Neuronal stem cell (in vitro differentiated cells): ENCODE data around the gene MPZL2. TPM values are rescaled to one million over a fixed set of nuclear protein-coding genes. Genes with fewer than 3 reads are reported as not detected.

Experiments used
- small RNA-seq: library from polyadenylated mRNA; stranded (forward); fragments of <200 nt; extraction: miRNeasy Mini kit (QIAGEN cat#:217004); gene quantifications from one replicate; pipeline ENCODE3, GENCODE V24; 2013; ENCODE audit not compliant: insufficient read depth

Gene MPZL2

Small RNAs within 50 kb of the gene (small RNA-seq; reads per million reads assigned to genes)
- gene HSPE1P18 = not detected
